GM12891 (cell line): ENCODE data around the gene IGSF3.

ENCODE experiments used
- SPI1 ChIP-seq: IDR thresholded peaks from 2 replicates; pipeline ENCODE4 v1.6.1; 2011; ENCODE audit warnings: low read depth, low read length, control low read depth
- TAF1 ChIP-seq: IDR thresholded peaks from 2 replicates; pipeline ENCODE4 v1.6.1; 2011; ENCODE audit warnings: low read depth, low read length, control low read depth

DNA sequence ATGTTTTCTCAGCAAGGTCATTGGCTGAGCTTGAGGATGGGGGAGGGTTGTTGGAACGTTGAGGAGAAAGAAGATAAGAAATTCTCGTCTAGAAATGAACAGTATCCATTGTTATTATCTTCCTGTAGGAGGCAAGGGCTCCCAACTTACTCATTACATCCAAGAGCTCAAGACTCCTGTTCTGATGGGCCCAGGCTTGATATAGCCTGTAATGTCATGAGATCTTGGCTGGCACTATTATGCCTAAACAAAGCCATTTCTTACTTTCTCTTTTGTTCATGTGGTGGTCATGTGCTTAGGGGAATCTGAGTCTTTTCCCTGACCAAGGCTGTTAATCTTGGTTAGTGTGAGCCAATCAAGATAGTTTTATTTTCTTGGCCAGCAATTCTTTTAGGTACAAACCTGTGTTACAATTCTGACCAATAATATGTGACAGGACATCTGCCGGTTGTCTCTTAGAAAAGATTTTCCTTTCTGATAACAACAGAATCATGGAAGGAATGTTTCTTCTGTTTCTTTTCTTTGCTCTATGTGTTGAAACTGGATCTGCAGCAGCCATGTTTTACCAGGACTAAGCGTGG, 15.2 kb upstream of the IGSF3 start:
- TF ChIP-seq TAF1 (no peak), SPI1 (no peak)
